SK-N-DZ (cell line): ENCODE data around the gene C19orf33.

ENCODE experiments used
- DNase-seq: peaks from one replicate; pipeline ENCODE4 v3.0.0-alpha.2; 2015; ENCODE audit warnings: low spot score

Gene C19orf33

DNA sequence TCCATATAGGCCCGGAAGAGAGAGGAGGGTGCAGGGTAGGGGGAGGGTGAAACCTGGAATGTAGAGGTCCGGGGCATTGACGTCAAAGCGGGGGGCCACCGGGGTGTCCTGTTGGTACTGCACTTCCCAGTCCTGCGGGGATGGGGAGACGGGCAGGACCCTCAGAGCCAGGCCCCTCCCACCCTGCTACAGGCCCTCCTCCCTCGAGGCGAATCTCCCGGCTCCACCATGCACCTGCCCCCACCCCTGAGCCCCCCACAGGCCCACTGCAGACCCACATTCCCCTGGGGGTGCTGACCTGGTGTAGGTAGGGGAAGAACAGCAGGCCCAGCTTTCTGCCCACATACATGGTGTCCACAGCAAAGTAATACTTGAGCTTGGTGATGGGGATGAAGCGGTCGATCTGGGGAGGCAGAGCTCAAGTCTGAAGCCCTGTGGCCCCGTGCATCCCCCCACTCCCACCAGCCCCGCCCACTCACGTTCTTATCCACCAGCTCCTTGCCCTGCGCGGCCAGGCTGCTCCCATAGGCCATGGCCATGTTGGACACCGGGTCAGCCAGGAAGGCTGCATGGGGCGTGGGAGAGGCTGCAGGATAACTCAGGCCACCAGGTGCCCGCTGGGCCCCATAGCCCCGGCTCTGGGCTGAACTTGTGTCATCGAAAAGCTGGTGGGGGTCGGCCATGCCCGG is 5.0 kb downstream of the C19orf33 start:
- no peak for DNase-seq

DNA sequence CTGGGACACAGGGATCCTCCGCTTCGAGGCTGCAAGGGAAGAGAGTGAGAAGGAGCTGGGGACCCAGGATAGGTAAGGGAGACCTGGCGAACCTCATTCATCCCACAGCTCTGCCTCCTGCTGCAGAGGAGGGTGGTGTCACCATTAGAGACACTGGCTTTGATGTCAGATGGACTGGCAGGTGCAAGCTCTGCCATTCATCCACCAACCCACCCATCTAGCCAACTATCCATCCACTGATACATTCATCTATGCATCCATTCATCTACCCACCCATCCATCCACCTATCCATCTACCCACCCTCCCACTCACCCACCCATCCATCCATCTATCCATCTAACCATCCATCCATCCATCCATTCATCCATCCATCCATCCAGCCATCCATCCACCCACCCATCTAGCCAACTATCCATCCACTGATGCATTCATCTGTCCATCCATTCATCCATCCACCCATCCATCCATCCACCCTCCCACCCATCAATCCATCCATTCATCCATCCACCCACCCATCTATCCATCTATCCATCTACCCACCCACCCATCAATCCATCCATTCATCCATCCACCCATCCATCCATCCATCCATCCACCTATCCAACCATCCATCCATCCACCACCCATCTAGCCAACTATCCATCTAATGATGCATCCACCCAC is 5.7 kb downstream of the C19orf33 start:
- no peak for DNase-seq

GRCh38 chr19:38310279-38310670 is 6.2 kb downstream of the C19orf33 start:
- no peak for DNase-seq

- DNase-seq, result no peak
Observed at GRCh38 chr19:38310986-38311385, 6.9 kb downstream of the C19orf33 start.

DNA sequence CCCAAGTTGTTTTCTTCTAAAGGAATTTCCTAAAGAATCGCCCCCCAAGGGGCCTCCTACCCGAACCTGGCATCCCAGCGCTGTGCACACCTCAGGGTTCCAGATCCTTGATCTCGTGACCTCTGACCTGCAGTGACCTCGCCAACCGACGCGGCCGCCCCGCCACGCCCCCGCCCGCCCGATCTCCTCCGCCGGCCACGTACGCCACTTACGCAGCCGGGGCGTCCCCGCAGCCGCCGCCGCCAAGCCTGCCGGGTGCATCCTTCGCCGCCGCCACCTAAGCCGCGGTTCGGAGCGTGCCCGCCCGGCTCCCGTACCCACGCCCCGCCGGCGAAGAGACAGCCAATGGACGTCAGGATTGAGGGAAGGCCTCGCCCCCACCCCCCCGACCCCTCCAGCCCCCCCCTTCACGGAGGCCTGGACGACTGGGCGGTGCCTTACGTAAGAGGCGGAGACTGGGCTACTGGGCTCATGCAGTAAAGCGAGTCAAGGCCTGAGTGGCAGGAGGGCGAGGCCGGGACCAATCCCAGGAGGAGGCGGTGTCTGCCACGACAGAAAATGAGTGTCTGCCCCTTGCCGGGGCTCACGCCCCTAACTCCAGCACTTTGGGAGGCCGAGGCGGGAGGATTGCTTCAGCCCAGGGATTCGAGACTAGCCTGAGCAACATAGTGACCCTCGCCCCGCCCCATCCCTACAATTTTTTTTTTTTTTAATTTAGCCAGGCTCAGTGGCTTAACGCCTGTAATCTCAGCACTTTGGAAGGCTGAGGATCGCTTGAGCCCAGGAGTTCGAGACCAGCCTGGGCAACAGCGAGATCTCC is 11.8 kb downstream of the C19orf33 start, which contains the start of gene YIF1B:
Gene YIF1B, minus strand, starts transcription at position 291 of the 820 bp plus-strand sequence. Its CDS starts 30 bp downstream, at position 261.
- DNase-seq, result peak; percentile 96

DNA sequence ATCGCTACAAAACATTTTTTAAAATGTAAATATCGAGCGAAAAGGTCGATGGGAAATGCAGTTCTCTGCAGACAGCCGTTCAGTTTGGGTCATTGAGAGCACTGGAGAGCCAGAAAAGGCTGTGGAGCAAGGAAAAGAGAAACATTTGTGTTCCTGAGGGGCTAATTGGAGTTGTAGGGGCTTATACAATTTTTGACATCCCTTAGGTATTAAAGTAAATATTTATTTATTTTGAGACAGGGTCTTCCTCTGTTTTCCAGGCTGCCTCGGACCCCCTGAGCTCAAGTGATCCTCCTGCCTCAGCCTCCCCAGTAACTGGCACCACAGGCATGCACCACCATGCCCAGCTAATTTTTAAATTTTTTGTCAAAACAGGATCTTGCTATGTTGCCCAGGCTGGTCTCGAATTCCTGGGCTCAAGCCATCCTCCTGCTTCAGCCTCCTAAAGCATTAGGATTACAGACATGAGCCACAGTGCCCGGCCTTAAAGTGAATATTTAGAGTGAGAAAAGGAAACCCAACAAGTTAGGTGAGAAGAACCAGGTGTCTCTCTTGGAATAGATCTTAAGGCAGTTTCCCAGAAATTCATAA is 12.5 kb downstream of the C19orf33 start:
- no peak for DNase-seq

DNA sequence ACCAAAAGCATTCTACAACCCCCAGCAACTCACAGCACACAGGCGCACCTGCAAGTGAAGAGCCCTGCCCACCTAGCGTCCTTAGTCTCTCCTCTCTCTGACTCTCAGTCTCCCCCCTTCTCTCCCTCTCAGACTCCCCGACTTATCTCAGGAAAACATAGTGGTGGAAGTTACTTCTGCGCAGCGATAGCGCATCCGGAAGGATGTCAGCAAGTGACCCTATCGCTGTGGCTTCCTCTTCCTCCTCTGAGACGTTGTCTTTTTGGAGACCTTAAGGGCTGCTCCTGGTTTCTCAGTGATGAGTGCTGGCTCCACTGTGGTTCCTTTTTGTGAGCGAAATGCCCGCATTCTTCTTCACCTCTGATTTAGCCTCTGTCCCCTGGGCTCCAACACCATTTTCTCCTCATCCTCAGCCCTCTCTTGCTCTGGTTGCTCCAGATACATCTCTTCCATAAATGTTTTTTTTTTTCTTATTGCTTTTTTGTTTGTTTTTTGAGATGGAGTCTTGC is 13.1 kb downstream of the C19orf33 start:
- DNase-seq, result no peak

DNA sequence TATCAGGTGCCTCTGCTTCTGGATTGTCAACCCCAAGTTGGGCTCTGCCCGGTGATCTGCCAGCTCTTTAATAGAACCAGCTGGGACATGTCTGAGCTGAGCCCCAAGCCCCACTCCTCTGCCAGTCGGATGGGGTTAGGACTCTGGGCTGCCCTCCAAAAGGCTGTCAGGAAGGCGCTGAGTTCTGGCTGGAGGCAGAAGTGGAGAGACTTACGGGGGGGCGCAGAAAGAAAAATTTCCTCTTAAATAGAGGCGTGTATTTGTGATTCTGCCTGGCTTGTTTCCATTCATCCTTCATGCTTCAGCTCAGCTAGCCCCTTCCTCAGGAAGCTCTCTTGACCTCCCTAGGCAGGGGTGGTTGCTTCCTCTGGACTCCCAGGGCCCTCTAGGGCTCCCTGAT is 14.6 kb downstream of the C19orf33 start:
- no peak for DNase-seq

GRCh38 chr19:38319421-38320258 is 15.6 kb downstream of the C19orf33 start, which contains the start of gene KCNK6:
Gene KCNK6 (plus strand): TSS chr19:38319845. CDS start chr19:38319951, 106 bp downstream.
- DNase-seq, result no peak

- DNase-seq, result no peak
Observed at GRCh38 chr19:38320969-38321339, 16.9 kb downstream of the C19orf33 start.

DNA sequence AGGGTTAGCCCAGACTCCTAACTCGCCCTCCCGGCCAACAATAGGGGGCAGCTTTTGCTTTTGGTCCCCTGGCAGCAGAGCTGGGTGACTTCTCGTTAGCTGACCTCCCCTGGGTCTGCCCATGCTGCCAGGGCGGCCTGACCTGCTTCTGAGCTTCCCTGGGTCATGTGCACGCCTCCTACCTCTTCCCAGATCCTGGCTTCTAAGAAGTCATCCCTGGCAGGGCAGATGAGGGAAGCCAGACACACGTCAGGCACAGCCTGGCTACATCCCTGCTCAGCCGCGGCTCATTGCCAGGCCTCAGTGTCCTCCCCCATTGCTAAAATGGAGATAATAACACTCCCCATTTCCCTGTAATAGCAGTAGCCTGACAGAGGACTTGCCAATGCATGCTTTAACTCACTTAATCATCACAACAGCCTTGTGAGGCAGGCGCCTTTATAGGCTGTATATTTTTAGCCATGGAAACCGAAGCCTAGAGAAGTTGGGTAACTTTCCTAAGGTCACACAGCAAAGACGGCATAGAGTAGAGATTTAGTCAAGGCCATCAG is 17.7 kb downstream of the C19orf33 start:
- peak; percentile 54 for DNase-seq

- DNase-seq, result no peak
Observed at GRCh38 chr19:38323291-38323690, 19.2 kb downstream of the C19orf33 start.

- no peak for DNase-seq
Observed at GRCh38 chr19:38324431-38324830, 20.4 kb downstream of the C19orf33 start.

DNA sequence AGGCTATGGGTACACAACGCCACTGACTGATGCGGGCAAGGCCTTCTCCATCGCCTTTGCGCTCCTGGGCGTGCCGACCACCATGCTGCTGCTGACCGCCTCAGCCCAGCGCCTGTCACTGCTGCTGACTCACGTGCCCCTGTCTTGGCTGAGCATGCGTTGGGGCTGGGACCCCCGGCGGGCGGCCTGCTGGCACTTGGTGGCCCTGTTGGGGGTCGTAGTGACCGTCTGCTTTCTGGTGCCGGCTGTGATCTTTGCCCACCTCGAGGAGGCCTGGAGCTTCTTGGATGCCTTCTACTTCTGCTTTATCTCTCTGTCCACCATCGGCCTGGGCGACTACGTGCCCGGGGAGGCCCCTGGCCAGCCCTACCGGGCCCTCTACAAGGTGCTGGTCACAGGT is 22.5 kb downstream of the C19orf33 start:
- no peak for DNase-seq

GRCh38 chr19:38329651-38330050 is 25.6 kb downstream of the C19orf33 start:
- DNase-seq, result no peak

GRCh38 chr19:38331728-38332127 is 27.7 kb downstream of the C19orf33 start:
- no peak for DNase-seq

DNA sequence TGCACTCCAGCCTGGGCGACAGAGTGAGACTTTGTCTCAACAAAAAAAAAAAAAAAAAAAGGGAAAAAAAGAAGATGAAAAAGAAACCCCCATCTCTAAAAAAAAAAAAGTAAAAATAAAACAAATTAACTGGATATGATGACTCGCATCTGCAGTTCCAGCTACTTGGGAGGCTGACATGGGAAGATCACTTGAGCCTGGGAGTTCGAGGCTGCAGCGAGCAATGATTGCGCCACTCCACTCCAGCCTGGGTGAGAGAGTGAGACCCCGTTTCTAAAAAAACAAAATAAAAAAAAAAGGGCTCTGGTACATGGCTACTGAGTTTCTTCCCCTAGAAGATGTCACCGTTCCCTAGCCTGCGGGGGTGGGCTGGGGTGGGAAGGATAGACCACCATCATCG is 29.2 kb downstream of the C19orf33 start:
- no peak for DNase-seq

- peak; percentile 94 for DNase-seq
Observed at GRCh38 chr19:38335949-38336637, 32.0 kb downstream of the C19orf33 start.

GRCh38 chr19:38336638-38337359 is 32.7 kb downstream of the C19orf33 start:
- DNase-seq, result peak; percentile 89
